ENCODE results near the gene BTN3A1.
"Not testable (repeated sequence)": the region's sequence is repeated elsewhere in the genome, so short reads cannot be mapped to it uniquely, and the experiment has no call there.

Gene BTN3A1

GRCh38 chr6:26415036-26415614, 13.1 kb downstream of the BTN3A1 start:
- no peak for DNase-seq

DNA sequence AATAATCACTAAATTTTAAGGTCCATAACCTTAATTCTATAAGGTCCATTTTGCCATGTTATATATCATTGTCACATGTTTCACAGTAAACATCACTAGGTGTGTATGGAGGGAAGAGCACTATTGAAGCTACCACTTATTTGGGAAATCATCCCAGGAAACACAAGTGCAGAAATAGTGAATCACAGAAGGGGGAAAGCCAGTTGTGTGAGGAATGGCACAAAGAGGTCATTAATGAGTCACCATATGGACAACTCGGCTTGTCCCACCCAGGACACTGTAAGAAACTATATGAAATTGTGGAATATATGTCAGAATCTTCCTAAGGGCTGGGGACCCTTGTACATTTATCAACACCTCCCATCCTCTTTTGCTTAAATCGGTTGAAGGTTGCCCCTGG, 13.7 kb downstream of the BTN3A1 start:
- DNase-seq, result no peak

DNA sequence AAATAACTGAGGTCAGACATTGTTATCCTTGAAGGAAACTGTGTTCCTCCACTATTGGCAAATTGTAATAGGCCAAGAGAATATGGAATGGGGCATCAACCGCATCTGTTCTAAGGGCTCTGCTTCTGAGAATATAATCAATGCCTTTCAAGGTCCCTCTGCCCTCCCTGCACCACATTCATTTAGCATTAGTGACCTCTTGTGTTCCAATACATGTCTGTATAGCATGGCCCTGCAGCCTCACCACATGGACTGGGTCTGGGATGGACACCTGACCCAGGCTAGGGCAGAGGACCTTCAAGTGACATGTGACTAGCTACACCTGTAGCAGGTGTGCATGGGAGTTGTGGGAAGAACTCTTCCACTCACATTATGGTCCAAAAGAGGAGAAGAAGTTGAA, 14.2 kb downstream of the BTN3A1 start:
- DNase-seq, result no peak

- not testable (repeated sequence) for DNase-seq
Observed at GRCh38 chr6:26418077-26418476, 16.0 kb downstream of the BTN3A1 start.

DNA sequence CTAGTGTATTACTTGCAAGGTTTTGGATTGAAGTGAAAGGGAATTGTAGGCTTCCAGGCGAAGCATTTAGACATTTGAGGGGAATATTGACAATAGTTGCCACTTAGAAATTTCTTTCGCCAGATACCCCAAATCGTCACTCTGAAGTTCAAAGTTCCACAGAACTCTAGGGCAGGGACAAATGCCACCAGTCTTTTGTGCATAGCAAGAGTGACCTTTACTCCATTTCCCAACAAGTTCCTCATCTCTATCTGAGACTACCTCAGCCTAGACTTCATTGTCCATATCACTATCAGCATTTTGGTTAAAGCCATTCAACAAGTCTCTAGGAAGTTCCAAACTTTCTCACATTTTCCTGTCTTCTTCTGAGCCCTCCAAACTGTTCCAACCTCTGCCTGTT, 16.7 kb downstream of the BTN3A1 start:
- not testable (repeated sequence) for DNase-seq

DNA sequence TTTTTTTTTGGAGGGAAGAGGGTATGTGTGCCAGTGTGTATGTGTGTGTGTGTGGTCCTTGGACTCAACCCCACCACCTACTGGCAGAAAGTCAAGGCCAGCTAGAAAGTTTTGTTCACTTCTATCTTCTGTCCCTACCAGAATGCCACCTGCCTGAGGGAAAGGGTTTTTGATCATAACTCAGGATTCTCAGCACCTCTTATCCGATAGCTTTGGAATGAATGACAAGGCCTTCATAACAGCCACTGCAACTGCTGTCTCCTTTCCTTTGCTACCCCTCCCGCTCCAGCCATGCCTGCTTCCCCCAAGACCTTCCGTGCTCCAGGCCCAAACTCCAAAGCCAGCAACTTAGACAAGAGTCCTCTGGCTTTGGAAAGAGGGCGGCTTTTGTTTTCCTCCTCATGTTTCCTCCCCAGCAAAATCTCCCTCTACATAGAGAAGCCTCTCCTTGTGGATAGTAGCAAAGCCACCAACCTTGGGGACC, 18.7 kb downstream of the BTN3A1 start:
- peak in 1 of 2 experiments; percentile 42 for DNase-seq

DNA sequence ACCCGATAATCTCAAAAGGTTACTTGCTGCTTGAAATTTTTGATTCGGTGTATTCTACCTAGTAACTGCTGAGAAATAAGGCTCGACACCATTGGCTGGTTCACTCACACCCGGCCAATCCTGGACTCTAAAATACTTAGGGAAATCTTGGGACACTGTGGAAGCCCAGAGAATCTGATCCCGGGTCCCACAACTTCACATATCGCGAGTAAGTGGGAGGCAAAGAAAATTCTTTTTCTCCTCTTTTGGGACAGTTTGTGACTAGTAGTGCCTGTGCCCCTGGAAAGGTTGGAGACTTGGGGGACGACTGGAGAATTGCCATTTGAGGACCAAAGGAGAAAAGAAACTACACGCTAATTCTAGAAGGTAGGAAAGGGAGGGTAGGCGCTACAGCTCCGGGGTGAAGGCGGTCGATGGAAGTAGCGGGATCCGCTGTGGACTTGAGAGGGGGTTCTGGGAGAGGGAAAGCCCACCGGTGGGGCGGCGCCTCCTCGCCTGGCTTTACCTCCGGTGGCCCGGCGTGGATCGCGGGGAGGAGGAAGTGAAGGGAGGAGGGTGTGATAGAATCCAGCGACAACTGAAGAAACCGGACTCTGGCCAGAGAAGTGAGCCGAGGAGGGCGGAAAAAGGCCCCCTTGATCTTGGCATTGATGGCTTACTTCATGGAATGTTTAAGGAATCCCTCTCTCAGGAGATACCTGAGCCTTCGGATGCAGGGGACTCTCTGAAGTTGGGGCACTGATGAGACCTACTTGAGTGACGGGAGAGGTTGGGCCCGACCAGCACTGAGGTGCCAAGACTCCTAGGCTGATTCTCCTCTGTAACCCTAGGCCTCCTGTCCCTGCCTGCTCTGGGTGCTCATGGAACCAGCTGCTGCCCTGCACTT, 19.4 kb downstream of the BTN3A1 start:
- peak; percentile 67 to 71 for DNase-seq

- no peak for DNase-seq
Observed at GRCh38 chr6:26422329-26422728, 20.3 kb downstream of the BTN3A1 start.

GRCh38 chr6:26426691-26427450, 24.8 kb downstream of the BTN3A1 start:
- no peak for DNase-seq

DNA sequence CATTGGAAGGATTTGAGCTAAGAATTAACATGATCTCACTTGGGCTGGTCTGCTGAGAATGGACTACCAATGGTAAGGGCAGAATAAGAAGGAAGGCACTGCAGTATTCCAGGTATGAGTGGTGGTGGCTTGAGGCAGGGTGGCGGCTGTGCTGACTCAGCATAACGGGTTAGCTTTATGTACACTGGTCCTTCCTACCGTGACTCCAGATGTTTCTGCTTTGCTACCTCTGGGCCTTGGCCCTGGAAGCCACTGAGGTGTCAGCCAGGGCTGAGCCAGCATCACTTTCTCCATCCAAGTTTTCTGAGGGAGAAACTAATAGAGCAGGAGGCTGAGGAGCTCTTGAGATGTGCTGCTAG, 25.4 kb downstream of the BTN3A1 start:
- DNase-seq, result no peak

DNA sequence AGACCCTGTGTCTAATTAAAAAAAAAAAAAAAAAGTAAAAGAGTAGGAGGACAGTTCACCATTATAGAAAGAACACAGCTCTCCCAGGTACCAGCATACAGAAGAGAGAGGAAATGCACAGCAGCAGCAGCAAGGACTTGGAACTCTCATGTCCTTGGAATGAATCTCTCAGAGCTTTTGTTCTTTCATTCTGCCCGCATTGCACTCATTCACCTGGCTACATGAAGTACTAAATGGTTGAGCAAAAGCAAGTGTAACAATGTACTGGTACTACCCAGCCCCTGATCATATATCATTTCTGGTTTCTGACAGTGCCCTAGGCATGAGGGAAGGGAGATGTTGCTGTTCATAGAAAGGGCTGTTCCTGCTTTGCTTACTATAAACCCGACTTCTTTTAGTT, 26.1 kb downstream of the BTN3A1 start:
- no peak for DNase-seq

- no peak for DNase-seq
Observed at GRCh38 chr6:26430787-26431186, 28.7 kb downstream of the BTN3A1 start.

- no peak for DNase-seq
Observed at GRCh38 chr6:26431258-26432172, 29.4 kb downstream of the BTN3A1 start.

DNA sequence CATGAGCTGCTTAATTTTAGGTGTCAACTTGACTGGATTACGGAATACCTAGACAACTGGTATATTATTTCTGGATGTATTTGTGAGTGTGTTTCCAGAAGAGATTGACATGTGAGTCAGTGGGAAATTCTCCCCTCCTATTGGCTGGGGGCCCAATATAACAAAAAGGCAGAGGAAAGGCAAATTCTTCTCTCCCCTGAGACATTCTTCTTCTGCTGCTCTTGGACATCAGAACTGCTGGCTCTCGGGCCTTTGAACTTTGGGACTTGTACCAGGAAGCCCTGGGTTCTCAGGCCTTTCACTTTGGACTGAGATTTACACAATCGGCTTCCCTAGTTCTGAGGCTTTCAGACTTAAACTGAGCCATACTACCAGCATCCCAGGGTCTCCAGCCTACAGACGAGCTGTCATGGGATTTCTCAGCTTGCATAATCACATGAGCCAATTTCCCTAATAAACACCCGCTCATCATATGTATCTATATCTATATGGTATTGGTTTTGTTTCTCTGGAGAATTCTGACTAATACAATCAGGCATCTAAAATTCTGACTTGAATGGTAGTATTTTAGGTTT, 30.6 kb downstream of the BTN3A1 start:
- DNase-seq, result no peak

- DNase-seq, result not testable (repeated sequence)
Observed at GRCh38 chr6:26433680-26434079, 31.6 kb downstream of the BTN3A1 start.

DNA sequence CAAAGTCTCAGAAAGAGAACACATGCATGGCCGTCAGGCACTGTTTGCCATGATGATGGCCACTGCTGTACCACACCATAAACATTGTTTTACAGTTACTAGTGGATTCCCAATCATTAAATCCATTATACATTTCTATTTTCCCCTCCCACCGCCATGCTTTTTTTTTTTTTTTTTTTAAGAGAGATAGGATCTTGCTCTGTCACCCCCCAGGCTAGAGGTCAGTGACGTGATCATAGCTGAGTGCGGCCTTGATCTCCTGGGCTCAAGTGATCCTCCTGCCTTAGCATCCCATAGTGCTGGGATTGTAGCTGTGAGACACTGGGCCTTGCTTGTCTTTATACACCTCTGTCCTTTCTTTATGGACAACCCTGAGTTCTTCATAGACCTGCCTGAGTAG, 33.9 kb downstream of the BTN3A1 start:
- no peak for DNase-seq

- DNase-seq, result no peak
Observed at GRCh38 chr6:26437550-26437949, 35.5 kb downstream of the BTN3A1 start.

GRCh38 chr6:26438000-26438399, 35.9 kb downstream of the BTN3A1 start:
- no peak for DNase-seq

DNA sequence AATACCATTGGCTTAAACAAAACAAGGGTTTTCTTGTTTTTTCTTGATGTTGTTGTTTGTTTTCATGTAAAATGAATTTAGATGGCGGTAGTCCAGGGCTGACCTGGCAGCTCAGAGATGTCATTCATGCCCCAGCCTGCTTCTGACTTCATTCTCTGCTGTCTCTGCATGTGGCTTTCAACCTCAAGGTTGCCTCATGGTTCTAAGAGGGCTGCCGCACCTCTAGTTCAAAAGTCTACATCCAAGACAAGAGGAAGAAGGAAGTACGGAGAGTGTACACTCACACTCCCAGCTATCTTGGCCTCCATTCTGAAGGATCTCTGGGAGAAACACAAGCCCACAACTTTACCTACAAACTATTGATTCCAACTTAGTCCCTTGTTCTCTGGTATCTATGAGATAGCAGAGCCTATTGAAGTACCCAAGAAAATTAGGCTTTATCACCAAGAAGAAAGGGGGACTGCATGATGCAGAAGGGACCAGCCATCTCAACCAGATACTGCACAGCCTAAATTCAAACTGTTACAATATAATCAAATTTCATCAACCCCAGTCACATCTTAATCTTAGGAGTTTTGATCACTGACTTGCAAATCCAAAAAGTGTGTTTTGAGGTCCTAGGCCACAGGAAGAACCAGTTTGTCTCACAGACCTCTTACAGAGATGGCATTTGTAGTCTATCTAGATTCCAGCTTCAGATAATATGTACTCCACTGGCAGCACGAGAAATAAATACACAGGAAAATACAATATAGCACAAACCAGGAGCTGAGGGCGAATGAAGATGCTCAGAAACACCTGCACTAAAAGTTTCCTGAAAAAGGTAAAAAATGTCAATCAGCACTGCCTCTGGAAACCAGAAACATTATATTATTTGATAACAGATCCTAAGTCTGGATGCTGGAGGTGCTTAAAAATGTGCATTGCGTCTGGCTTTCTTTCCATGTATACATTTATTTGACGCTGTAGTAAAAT, 37.4 kb downstream of the BTN3A1 start:
- peak in 1 of 2 experiments; percentile 30 for DNase-seq

DNA sequence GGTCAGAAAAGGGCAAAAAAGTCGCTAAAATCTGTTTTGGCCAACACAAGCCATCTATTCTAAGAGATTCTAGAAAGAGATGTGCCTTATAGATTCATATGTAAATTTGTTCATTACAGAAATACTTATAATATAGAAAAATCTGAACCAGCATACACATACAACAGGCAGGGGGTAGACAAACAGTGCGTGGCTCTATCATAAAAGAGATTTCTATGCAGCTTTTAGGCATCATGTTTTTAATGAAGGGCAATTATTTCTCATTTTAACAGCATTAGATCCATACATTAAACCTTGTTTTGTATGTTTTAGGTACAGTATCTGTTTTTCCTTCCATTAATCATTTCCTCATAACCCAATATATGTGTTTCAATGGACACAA, 38.9 kb downstream of the BTN3A1 start:
- DNase-seq, result no peak

- DNase-seq, result no peak
Observed at GRCh38 chr6:26441977-26442376, 39.9 kb downstream of the BTN3A1 start.

All from activated T-cell treated with anti-CD3 and anti-CD28 coated beads, Interleukin-2, amount 50 U/mL, for 48 hours (primary cell).